SH-SY5Y (cell line): ENCODE results near the gene C2orf80.

Experiments used
- GATA2 ChIP-seq: IDR thresholded peaks from 2 replicates; pipeline ENCODE4 v1.6.1; 2011; ENCODE audit warnings: mild to moderate bottlenecking, low read depth, low read length
- GATA3 ChIP-seq: IDR thresholded peaks from 2 replicates; pipeline ENCODE4 v1.6.1; 2011; ENCODE audit warnings: low read depth, mild to moderate bottlenecking, low read length, moderate library complexity

The C2orf80 gene

GRCh38 chr2:208189810-208190503 is at the start of gene C2orf80:
C2orf80 (minus strand) TSS chr2:208190030; CDS start chr2:208186986, 3,044 bp downstream.
- TF ChIP-seq GATA2 (no peak), GATA3 (no peak)

- no peak for TF ChIP-seq GATA2
- TF ChIP-seq GATA3, result no peak
These were observed 46.0 kb upstream of the C2orf80 start for GRCh38 chr2:208235860-208236259.

GRCh38 chr2:208234786-208235185 is 45.0 kb upstream of the C2orf80 start:
- TF ChIP-seq GATA2 (no peak), GATA3 (no peak)

GRCh38 chr2:208228476-208228875 is 38.6 kb upstream of the C2orf80 start:
- TF ChIP-seq GATA2, result no peak
- TF ChIP-seq GATA3, result no peak

- TF ChIP-seq GATA2 (no peak), GATA3 (no peak)
These were observed 37.9 kb upstream of the C2orf80 start for GRCh38 chr2:208227581-208228232.

GRCh38 chr2:208224802-208225201 is 35.0 kb upstream of the C2orf80 start:
- TF ChIP-seq GATA3 (no peak), GATA2 (no peak)

GRCh38 chr2:208222351-208222750 is 32.5 kb upstream of the C2orf80 start:
- no peak for TF ChIP-seq GATA2
- no peak for TF ChIP-seq GATA3

- no peak for TF ChIP-seq GATA2
- no peak for TF ChIP-seq GATA3
These were observed 21.0 kb upstream of the C2orf80 start for GRCh38 chr2:208210688-208211451.

GRCh38 chr2:208208335-208209085 is 18.7 kb upstream of the C2orf80 start:
- TF ChIP-seq GATA3 (no peak), GATA2 (no peak)

- TF ChIP-seq GATA3, result no peak
- no peak for TF ChIP-seq GATA2
These were observed 17.9 kb upstream of the C2orf80 start for GRCh38 chr2:208207769-208208168.

GRCh38 chr2:208204166-208204565 is 14.3 kb upstream of the C2orf80 start:
- TF ChIP-seq GATA2 (no peak), GATA3 (no peak)

GRCh38 chr2:208195531-208195930 is 5.7 kb upstream of the C2orf80 start:
- TF ChIP-seq GATA2, result no peak
- no peak for TF ChIP-seq GATA3

GRCh38 chr2:208192611-208193236 is 2.9 kb upstream of the C2orf80 start:
- TF ChIP-seq GATA3 (no peak), GATA2 (no peak)
